Liver (tissue), 2 donors: ENCODE measurements around the gene PITPNM2.

ENCODE experiments used
- CTCF ChIP-seq: fragments of 150-350 bp; IDR thresholded peaks from 2 replicates; pipeline ENCODE4 v1.5.1; 2017; ENCODE audit warnings: improper control_type of control experiment, low read depth, low read length; ENCODE audit not compliant: missing input control
- REST ChIP-seq: IDR thresholded peaks from 2 replicates; pipeline ENCODE4 v1.6.1; 2016; ENCODE audit warnings: antibody characterized with exemption, mild to moderate bottlenecking
- YY1 ChIP-seq: IDR thresholded peaks from 2 replicates; pipeline ENCODE4 v1.6.1; 2016; ENCODE audit warnings: antibody characterized with exemption, mild to moderate bottlenecking
- donor health status: healthy.

- no peak for TF ChIP-seq CTCF
- TF ChIP-seq REST, result no peak
- TF ChIP-seq YY1, result peak; percentile 25
Measured at GRCh38 chr12:123132951-123133619, 17.8 kb downstream of the PITPNM2 start.
